RCC 7860 (cell line): ENCODE measurements around the gene ATG13.
"Not testable (repeated sequence)": the region's sequence is repeated elsewhere in the genome, so short reads cannot be mapped to it uniquely, and the experiment has no call there.

ENCODE experiments used
- DNase-seq: peaks from one replicate; pipeline ENCODE4 v3.0.0-alpha.2; 2015; ENCODE audit warnings: low spot score
- FAIRE-seq: peaks from 2 replicates; lab custom pipeline; 2012; peaks lifted over from hg19 to GRCh38; lab: Jason Lieb, UNC

The ATG13 gene

GRCh38 chr11:46617134-46617971 lies at the start of gene ATG13, which contains the start of gene HARBI1:
TSS of gene ATG13 (plus strand) at chr11:46617553. CDS start at chr11:46644292, 26,739 bp downstream.
TSS of gene HARBI1 (minus strand) at chr11:46617227. CDS start at chr11:46616237, 990 bp downstream.
- no peak for FAIRE-seq
- DNase-seq, result peak; percentile 66

- no peak for DNase-seq
- FAIRE-seq, result no peak
Measured at GRCh38 chr11:46570790-46571398, 46.5 kb upstream of the ATG13 start.

GRCh38 chr11:46574656-46575055 lies 42.7 kb upstream of the ATG13 start:
- no peak for DNase-seq
- no peak for FAIRE-seq

- FAIRE-seq (no peak), DNase-seq (no peak)
Measured at GRCh38 chr11:46577058-46577457, 40.3 kb upstream of the ATG13 start.

GRCh38 chr11:46582588-46582987 lies 34.8 kb upstream of the ATG13 start:
- no peak for DNase-seq
- no peak for FAIRE-seq

- DNase-seq, FAIRE-seq: not testable (repeated sequence)
Measured at GRCh38 chr11:46583513-46583912, 33.8 kb upstream of the ATG13 start.

GRCh38 chr11:46588131-46588530 lies 29.2 kb upstream of the ATG13 start:
- no peak for FAIRE-seq
- DNase-seq, result no peak

- no peak for FAIRE-seq
- DNase-seq, result no peak
Measured at GRCh38 chr11:46588915-46589314, 28.4 kb upstream of the ATG13 start.

GRCh38 chr11:46590740-46591605 lies 26.4 kb upstream of the ATG13 start:
- no peak for DNase-seq
- FAIRE-seq, result no peak

GRCh38 chr11:46593550-46594373 lies 23.6 kb upstream of the ATG13 start, which contains the start of gene AMBRA1:
TSS of gene AMBRA1 (minus strand) at chr11:46594023. CDS start at chr11:46548380, 45,643 bp downstream.
- no peak for FAIRE-seq

GRCh38 chr11:46594374-46594700 lies 23.0 kb upstream of the ATG13 start:
- no peak for DNase-seq

More at GRCh38 chr11:46593550-46594373, 23.6 kb upstream of the ATG13 start, which contains the start of gene AMBRA1:
- DNase-seq, result peak; percentile 68

GRCh38 chr11:46594785-46595184 lies 22.6 kb upstream of the ATG13 start:
- no peak for FAIRE-seq

More at GRCh38 chr11:46594374-46594700, 23.0 kb upstream of the ATG13 start:
- no peak for FAIRE-seq

GRCh38 chr11:46597155-46597554 lies 20.2 kb upstream of the ATG13 start:
- DNase-seq (no peak), FAIRE-seq (no peak)

More at GRCh38 chr11:46594785-46595184, 22.6 kb upstream of the ATG13 start:
- no peak for DNase-seq

- FAIRE-seq (no peak), DNase-seq (no peak)
Measured at GRCh38 chr11:46597609-46598219, 19.6 kb upstream of the ATG13 start.

- no peak for FAIRE-seq
- DNase-seq, result no peak
Measured at GRCh38 chr11:46599340-46600193, 17.8 kb upstream of the ATG13 start.

- no peak for DNase-seq
- no peak for FAIRE-seq
Measured at GRCh38 chr11:46600194-46600960, 17.0 kb upstream of the ATG13 start.

- DNase-seq (no peak), FAIRE-seq (no peak)
Measured at GRCh38 chr11:46601129-46601528, 16.2 kb upstream of the ATG13 start.

GRCh38 chr11:46603704-46604308 lies 13.5 kb upstream of the ATG13 start:
- no peak for DNase-seq
- no peak for FAIRE-seq
